HG03460 (cell line): ENCODE data around the gene ATP5MC2.
"Not testable (repeated sequence)": the region's sequence is repeated elsewhere in the genome, so short reads cannot be mapped to it uniquely, and the experiment has no call there.

Experiments used
- ATAC-seq: cut with Tn5 transposase; IDR thresholded peaks from one replicate; pipeline ENCODE4 v1.9.1; 2021; ENCODE audit not compliant: unreplicated experiment

ATP5MC2 gene

DNA sequence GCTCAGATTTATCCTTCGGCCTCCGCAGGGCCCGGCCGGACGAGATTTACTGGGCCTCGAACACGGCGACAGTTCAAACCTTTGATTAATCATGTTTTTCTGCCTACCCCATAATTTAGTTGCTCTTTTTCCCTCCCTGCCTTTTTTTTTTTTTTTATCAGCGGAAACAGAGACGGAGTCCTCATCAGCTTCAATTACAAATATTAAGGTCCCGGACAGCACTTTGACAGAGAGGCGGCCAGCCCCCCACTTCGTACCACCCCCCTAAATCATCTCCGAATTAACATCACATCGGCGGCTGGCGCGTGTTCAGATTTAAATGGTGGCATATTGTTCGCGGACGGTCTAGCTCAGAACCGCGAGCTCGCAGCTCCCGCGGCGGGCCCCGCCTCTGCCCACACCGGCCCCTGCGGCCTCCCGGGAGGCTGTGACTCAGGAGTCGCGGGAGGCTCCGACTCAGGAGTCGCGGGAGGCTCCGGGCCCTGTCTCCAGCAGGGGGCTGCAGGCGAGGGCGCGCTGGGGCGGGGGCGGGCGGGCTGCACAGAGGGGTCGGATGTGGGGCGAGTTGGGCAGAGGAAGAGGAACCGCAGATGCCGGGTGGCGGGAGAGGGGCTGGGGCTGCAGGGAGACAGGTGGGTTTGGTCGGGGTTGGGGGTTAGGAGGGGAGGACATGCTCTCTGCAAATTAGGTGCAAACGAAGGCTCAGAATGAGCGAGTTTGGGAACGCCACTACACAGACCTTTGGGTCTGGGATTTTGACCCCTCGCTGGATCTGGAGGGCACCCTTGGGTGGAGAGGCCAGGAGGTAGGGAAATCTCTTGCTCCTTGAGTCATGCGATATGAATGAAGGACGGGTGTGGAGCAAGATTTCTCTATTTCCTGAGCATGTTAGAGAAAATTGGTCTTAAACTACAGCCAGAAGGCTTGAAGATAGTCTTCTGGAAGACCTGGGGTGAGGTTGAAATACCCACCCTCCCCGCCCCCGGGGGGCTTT lies 19.6 kb upstream of the ATP5MC2 start:
- ATAC-seq = no peak

DNA sequence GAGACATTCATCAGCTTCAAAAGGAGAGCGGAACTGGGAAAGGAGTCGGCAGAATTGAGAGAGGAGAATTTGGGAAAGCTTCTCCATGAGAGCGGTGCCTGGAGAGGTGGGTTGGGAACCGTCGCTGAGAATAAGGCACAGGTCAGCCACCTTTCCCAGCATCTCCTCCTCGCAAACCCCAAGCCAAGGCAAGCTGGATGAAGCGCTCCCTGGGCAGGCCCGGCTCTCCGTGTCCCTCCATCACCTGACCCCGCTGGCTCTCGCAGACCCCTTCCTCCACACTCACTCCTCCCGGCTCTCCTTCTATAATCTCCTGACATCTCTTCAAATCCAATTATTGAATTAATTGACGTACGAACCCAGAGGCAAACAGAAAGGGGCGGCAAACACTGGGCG lies 18.9 kb upstream of the ATP5MC2 start:
- no peak for ATAC-seq

GRCh38 chr12:53688134-53688533 lies 12.3 kb upstream of the ATP5MC2 start:
- no peak for ATAC-seq

- no peak for ATAC-seq
These were observed 10.6 kb upstream of the ATP5MC2 start for GRCh38 chr12:53686436-53686835.

DNA sequence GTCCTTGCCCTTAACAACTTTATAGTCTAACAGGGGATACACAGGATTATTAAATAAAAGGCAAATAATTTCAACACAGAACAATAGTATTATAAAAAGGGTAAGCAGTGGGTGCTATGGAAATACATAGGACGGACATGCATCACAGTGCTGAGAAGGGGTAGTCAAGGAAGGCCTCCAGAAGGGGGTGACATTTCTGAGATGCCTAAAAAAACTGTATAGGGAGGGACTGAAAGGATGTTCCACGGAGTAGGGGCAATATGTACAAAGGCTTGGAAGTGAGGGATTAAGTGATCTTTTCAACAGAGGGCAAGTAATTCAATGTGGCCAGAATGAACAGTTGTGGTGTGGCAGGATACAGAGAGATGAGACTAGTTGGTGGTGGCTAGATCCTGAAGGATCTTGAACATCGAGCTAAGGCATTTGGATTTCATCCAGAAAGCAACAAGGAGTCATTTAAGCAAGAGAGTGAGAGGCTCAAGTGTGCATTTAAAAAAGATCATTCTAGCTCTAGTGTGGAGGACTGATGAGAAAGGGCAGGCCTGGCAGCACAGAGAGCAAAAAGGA lies 8.9 kb upstream of the ATP5MC2 start:
- ATAC-seq = no peak

- no peak for ATAC-seq
These were observed 8.1 kb upstream of the ATP5MC2 start for GRCh38 chr12:53683983-53684382.

GRCh38 chr12:53683494-53683893 lies 7.6 kb upstream of the ATP5MC2 start:
- ATAC-seq = no peak

GRCh38 chr12:53680061-53680460 lies 4.2 kb upstream of the ATP5MC2 start:
- not testable (repeated sequence) for ATAC-seq

GRCh38 chr12:53677800-53678148 lies 1.9 kb upstream of the ATP5MC2 start:
- ATAC-seq = no peak

DNA sequence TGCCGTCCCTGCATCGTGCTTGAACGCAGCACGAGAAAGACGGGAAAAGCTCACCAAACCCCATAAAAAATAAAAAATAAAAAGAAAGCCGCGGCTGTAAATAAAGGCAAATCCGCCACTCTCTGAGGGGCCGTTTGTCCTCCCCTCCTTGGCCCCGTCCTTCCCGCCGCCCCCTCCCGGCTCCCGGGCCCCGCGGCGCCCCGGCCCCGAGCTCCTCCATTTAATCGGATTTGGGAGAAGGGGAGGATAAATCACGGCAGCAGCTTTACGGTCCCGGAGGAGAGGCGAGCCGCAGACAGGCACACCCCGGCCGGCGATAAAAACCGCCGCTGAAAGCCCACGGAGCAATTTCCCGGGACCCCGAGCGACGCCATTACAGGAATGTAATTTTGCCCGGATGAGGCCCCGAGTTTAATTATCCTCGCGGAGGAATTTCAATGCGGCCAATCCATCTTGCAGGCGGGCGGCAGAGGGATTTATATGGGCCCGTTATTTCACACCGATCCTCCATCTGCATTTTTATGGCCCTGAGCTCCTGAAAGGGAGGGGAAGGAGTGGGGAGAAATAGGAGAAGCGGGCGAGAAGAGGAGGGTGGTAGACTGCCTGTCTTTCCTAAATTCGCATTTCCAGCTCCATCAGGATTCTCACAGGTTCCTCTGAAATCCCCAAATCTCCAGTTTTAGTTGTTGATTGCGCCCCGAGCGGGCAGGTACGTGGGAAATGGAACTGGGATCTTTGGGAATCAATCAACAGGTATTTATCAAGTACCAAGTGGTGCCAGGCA lies 1.3 kb upstream of the ATP5MC2 start:
- ATAC-seq = no peak

DNA sequence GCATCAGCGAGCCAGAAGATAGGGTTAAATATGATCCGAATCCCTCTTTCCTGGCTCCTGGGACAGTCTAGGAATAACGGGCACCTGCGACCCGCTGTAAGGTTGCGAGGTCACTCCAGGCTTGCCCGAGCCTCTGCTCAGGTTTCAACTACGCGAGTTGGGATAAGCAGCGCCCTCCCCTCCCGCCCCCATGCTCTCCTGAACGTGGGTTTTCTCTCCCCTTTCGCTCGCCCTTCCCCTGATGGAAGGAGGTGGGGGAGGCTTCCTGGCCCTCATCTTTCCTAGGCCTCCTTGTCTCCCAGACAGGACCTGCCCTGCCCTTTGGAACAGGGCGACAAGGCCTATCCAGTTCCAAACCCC lies 753 bp upstream of the ATP5MC2 start:
- no peak for ATAC-seq

DNA sequence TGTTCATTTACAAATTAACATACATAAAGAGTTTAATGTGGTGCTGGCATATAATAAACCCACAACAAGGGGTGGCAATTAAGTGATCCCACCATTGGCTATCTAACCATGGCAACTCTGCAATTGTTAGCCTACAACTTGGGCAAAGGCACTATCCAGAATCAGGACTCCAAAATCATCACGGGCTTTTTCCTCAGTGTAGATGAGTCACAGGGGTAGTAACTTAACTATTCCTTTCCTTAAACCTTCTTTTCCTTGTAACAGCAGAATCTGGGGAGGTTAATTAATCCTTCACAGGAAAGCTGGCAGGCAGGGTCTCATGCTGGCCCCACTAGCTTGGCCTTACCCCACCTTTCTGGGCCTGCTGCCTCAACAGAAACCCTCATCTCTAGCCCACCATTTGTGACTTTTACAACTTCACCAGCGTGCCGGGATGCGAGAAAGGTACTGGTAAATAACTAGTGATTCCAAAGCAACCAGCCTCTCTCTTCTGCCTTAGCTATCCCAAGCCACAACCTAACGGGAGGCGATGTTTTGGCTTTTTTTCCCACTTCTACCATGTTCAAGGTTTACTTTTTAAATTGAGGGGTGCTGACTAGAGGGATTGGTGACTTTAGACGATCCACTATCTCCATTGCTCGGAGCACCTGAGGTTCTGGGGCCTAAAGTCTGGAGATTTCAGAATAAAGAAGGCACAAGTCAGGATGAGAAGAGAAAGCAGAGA lies 744 bp downstream of the ATP5MC2 start:
- no peak for ATAC-seq

GRCh38 chr12:53670971-53671370 lies 4.9 kb downstream of the ATP5MC2 start:
- no peak for ATAC-seq

- ATAC-seq = no peak
These were observed 5.6 kb downstream of the ATP5MC2 start for GRCh38 chr12:53670308-53670707.

- ATAC-seq = no peak
These were observed 8.8 kb downstream of the ATP5MC2 start for GRCh38 chr12:53667080-53667479.

DNA sequence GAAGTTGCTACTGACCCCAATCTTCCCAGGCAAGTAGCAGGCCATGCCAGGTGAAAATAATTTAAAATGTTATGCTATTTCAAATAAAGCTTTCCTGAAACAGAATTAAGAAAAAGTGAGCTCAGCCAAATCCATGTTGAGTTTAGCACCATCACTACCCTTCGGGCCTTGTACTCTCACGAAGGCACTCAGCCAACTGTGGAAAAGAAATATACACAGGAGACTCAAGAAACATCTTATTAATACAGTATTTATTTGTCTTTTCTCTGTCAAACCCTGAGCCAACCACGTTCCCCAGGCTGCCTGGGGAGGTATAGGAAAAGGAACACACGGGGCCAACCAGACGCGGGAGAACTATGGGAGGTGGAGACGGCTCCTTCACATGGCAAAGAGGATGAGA lies 10.9 kb downstream of the ATP5MC2 start:
- no peak for ATAC-seq

GRCh38 chr12:53664191-53664590 lies 11.7 kb downstream of the ATP5MC2 start:
- ATAC-seq = no peak

DNA sequence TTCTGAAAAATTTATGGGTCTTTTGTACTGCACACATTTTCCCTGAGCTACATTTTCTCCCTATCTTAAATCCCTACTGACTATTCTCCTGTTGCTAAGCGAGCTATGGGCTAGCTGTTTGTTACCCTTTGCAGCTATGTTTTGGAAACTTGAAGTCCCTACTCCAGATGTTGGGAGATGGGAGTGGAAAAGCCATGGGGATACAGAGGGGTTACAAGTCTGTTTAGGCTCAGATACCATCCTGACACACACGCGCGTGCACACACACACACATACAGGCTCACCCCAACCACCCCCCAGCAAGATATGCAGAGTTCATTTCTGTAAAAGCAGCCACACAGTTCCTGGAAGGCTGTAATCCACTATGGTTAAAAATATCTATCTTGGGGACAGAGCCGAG lies 15.8 kb downstream of the ATP5MC2 start:
- ATAC-seq = no peak

GRCh38 chr12:53659571-53659981 lies 16.3 kb downstream of the ATP5MC2 start:
- no peak for ATAC-seq

DNA sequence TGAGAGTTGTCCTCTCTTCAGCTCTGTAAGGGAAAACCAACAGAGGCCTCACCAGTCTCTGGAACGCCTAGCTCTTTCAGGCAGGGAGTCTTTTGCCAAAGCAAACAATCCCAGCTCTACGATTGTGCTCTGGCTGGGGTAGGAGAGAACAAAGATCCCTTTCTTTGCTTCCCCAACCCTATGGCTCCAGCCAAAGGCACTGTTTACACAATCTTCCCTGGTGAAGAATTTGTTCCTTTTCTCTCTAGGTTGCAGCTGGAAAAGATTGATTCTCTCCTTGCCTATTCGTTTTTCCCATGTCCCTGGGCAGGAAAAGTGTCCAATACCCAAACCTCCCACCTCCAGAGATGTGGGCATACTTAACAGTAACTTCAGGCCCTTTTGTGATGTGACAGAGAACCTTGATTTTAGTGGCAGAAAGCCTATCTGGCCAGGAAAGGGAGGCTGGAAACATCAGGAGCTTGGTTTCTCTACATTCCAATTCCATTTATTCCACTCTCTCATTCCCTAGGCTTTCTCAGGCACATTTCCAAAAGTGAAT lies 16.8 kb downstream of the ATP5MC2 start:
- no peak for ATAC-seq

DNA sequence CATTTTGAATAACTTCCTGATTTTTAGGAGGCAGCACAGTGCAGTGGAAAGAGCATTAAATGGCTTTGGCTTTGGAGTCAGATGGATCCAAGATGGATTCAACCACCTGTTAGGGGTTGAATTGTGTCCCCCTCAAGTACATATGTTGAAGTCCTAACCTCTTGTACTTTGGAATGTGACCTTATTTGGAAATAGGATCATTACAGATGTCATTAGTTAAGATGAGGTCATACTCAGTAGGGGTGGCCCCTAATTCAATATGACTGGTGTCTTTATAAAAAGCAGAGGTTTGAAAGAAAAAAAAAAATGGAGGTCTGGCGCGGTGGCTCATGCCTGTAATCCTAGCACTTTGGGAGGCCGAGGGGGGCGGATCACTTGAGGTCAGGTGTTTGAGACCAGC lies 18.8 kb downstream of the ATP5MC2 start:
- ATAC-seq = no peak
